Upper lobe of right lung (tissue), 1 donor: ENCODE results near the gene NXN. TPM values are rescaled to one million over a fixed set of nuclear protein-coding genes. Genes with fewer than 3 reads are reported as not detected.
"Not testable (repeated sequence)": the region's sequence is repeated elsewhere in the genome, so short reads cannot be mapped to it uniquely, and the experiment has no call there.

Source experiments
- ATAC-seq: fragments of 200-7000 bp; cut with Tn5 transposase; one replicate; pipeline ENCODE4 v1.9.1; 2020; ENCODE audit warnings: mild to moderate bottlenecking, moderate library complexity
- DNase-seq: peaks from one replicate; pipeline ENCODE4 v3.0.0-alpha.2; 2020
- H3K27ac ChIP-seq: fragments of 200-600 bp; one replicate; pipeline ENCODE4 v1.8.0; 2022
- H3K27me3 ChIP-seq: fragments of 200-600 bp; one replicate; pipeline ENCODE4 v1.8.0; 2022; ENCODE audit warnings: mild to moderate bottlenecking
- H3K36me3 ChIP-seq: fragments of 200-600 bp; one replicate; pipeline ENCODE4 v1.8.0; 2022
- H3K4me1 ChIP-seq: fragments of 200-600 bp; one replicate; pipeline ENCODE4 v1.8.0; 2022
- H3K4me3 ChIP-seq: fragments of 200-600 bp; one replicate; pipeline ENCODE4 v1.8.0; 2022; ENCODE audit warnings: mild to moderate bottlenecking
- H3K9me3 ChIP-seq: fragments of 200-600 bp; one replicate; pipeline ENCODE4 v1.8.0; 2022
- intact Hi-C: fragments of 100-400 bp; cut with DNase I; formaldehyde crosslinking; loops from one replicate; pipeline ENCODE4 v1.11.0; 2022
- total RNA-seq: library from RNA; stranded (reverse); fragmentation: NEBNext Ultra II Directional; extraction: Animal tissue kit (Norgen Biotek cat#: 25700); gene quantifications from one replicate; pipeline ENCODE4 v1.2.1, GENCODE V29; 2021
- TF ChIP-seq, protein P1 (sequence below): fragments of 200-600 bp; IDR thresholded peaks from one replicate; pipeline ENCODE4 v1.8.0; 2022; ENCODE audit warnings: antibody characterized with exemption
- donor health status: DM: no; HTN: yes; CAD: no; lungs with severe emphysema.

Gene NXN
- total RNA-seq, 1 donor from 2014 or later: 57.3 TPM

DNA sequence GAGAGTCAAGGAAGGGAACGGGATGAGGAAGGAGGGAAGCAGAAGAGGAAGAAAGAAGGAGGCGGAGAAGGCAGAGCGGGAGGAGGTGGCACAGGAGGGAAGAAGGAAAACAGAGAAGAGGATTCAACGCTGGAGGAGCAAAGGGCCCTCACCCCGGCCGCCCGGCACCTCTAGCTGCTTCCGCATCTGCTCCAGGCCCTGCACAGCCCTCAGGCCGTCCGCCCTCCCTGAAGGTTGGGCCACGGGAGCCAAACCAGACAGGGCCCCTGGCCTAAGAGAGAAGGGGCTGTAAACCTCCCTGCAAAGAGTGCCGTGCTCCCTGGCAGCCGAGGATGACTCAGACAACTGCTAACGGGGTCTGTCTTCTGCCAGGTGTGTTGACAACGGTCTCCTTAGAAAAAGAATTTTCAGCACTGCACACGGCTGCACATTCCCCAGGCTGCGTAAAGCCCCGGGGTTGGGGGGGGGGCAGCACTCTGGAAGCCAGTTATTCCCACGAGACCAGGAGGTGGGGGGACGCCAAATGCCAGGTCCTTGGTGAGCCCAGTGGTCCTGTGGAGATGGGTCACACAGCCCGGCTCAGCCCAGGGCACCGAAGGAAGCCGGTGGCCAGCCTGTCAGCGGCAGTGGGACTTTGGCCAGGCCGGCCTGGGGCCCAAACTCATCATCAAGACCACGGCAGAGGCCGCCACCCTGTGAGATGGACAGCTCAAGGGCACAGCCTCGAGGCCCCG is 168.4 kb downstream of the NXN start:
- no peaks in the 10 kb centered on the region for H3K4me1 ChIP-seq
- H3K27me3 ChIP-seq: no peaks in the 10 kb centered on the region
- no peak for DNase-seq
- no peak for ATAC-seq
- no peak overlapping the region for H3K27ac ChIP-seq
- H3K36me3 ChIP-seq: no peaks in the 10 kb centered on the region
- H3K4me3 ChIP-seq: no peak overlapping the region
- no peaks in the 10 kb centered on the region for H3K9me3 ChIP-seq
- intact Hi-C loops: no loop called here
- TF ChIP-seq, protein P1, sequence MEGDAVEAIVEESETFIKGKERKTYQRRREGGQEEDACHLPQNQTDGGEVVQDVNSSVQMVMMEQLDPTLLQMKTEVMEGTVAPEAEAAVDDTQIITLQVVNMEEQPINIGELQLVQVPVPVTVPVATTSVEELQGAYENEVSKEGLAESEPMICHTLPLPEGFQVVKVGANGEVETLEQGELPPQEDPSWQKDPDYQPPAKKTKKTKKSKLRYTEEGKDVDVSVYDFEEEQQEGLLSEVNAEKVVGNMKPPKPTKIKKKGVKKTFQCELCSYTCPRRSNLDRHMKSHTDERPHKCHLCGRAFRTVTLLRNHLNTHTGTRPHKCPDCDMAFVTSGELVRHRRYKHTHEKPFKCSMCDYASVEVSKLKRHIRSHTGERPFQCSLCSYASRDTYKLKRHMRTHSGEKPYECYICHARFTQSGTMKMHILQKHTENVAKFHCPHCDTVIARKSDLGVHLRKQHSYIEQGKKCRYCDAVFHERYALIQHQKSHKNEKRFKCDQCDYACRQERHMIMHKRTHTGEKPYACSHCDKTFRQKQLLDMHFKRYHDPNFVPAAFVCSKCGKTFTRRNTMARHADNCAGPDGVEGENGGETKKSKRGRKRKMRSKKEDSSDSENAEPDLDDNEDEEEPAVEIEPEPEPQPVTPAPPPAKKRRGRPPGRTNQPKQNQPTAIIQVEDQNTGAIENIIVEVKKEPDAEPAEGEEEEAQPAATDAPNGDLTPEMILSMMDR: no peak

DNA sequence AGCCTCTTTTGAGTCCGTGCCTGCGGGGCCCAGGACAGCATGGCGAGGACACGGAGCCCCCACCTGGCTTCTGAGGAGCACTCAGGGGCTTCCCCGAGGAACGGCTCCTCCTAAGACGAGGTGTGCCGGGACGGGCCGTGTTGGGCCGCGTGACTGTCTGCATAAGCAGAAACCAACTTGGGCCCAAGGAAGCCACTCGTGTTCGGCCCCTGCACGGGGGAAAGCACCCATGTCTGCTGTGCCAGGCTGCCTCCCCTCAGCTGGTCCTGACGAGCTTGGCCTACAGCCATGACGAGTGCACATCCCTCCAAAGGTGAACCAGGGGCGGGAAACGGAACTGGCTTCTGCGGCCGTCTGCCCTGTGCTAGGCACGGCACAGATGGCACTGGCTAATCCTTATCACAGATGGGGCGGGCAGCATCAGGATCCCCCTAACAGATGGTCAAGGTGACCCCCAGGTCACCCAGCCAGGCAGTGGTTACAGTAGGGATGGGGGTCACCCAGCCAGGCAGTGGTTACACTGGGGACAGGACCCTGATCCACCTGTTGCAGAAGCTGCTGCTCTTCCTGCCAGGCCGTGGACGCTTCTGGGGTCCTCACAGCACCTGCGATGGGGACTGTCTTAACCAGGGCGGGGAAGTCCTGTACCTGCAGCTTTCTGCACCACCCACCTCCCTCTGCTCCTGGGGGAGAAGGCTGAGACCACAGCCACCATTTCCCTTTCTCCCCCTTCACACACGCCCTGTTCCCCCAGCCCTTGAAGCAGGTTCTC is 171.9 kb downstream of the NXN start:
- Histone ChIP-seq H3K27me3 (no peaks in the 10 kb centered on the region), H3K4me1 (no peaks in the 10 kb centered on the region), H3K27ac (no peak overlapping the region), H3K36me3 (no peaks in the 10 kb centered on the region), H3K9me3 (no peaks in the 10 kb centered on the region), H3K4me3 (no peak overlapping the region)
- no peak for ATAC-seq
- no peak for DNase-seq
- intact Hi-C loops: no loop called here
- TF ChIP-seq, protein P1: no peak

DNA sequence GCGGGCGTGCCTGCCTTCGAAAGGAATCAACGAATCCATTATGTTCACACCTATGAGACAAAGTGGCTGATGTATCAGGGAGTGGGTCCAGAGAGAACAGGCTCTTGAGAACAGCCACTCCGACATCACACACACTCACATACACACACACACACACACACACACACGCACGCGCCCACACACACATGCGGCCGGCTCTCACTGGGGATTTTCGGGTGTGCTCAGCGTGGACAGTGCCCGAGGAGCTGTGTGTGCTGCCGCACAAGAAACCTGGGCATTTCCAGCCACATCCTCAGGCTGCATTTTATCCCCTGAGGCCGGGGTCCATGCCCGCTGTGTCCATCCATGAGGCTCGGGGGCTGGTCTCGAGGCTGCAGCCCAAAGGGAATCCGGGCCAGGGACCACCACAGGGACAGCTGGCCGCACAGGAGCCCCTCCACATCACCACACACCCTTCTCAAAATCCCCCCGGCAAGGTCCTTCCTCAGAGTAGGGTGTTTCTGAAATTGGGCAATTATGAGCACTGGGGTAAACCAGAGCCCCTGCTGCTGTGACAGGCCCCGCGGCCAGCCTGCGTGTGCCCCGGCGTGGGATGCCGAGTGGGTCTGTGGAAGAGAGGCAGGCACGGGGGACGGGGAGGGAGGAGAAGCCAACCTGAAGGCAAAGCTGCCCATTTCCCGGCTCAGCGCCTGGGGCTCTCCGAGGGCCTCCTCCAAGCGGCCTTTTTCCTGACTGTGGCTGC is 172.6 kb downstream of the NXN start:
- H3K36me3 ChIP-seq: no peaks in the 10 kb centered on the region
- H3K27me3 ChIP-seq: no peaks in the 10 kb centered on the region
- H3K4me3 ChIP-seq: no peak overlapping the region
- DNase-seq (no peak), ATAC-seq (no peak)
- no peaks in the 10 kb centered on the region for H3K4me1 ChIP-seq
- TF ChIP-seq, protein P1: no peak
- no peaks in the 10 kb centered on the region for H3K9me3 ChIP-seq
- intact Hi-C loops: no loop called here
- H3K27ac ChIP-seq: no peak overlapping the region

DNA sequence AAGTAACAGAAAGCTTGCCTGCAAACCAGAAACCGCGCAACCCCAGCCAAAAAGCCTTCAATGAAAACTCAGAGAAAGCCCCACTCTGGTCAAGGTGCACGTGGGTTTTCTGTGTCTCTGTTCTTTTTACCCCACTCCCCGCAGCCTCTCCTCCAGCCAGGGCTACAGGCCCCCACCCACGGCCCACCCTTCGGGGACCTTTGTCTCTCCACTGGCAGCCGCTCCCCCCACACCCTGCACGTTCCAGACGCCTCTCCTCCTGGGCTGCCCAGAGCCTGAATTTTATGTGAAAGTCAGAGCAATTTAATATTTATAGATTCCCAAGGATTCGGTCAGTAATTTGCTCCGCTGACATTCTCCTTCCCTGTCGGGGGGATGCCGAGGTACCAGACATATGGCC is 173.2 kb downstream of the NXN start:
- Histone ChIP-seq H3K4me3 (no peak overlapping the region), H3K36me3 (no peaks in the 10 kb centered on the region), H3K4me1 (no peaks in the 10 kb centered on the region), H3K9me3 (no peaks in the 10 kb centered on the region), H3K27ac (no peak overlapping the region), H3K27me3 (no peaks in the 10 kb centered on the region)
- TF ChIP-seq, protein P1: no peak
- intact Hi-C loops: no loop called here
- no peak for DNase-seq
- no peak for ATAC-seq

DNA sequence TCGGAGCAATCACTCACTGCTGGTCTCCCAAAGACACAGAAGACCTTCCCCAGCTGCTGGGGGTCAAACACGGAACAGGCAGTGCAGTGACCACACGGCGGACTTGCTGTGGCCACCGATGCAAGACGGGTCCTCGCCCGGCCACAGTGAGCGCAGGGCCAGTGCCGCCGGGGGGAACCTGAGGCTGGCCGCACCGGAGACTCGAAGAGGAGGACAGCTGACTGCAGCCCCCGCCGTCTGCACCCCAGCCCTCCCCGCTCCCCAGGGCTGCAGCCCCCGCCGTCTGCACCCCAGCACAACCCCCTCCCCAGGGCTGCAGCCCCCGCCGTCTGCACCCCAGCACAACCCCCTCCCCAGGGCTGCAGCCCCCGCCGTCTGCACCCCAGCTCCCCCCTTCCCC is 173.7 kb downstream of the NXN start:
- H3K27me3 ChIP-seq, DNase-seq, H3K4me3 ChIP-seq, intact Hi-C loops, H3K4me1 ChIP-seq, ATAC-seq, H3K36me3 ChIP-seq, H3K9me3 ChIP-seq, H3K27ac ChIP-seq: not testable (repeated sequence)
